IMR-90 (cell line): ENCODE measurements around the gene CPNE2. TPM values are rescaled to one million over a fixed set of nuclear protein-coding genes. Genes with fewer than 3 reads are reported as not detected.
A peak's percentile ranks its signal among the peaks of the same experiment; 100 is the strongest.

Source experiments
- ATAC-seq: fragments of 200-7000 bp; cut with Tn5 transposase; 2 replicates; pipeline ENCODE4 v1.9.1; 2020; ENCODE audit warnings: low read depth, mild to moderate bottlenecking, moderate library complexity
- BruUV-seq: library from RNA; stranded (reverse); fragments of 400-500 nt; replicated peaks from 2 replicates; lab custom pipeline; 2021; lab: Mats Ljungman, UMichigan
- CTCF ChIA-PET: fragments of 300-600 bp; formaldehyde crosslinking; extraction: SDS; loops from one replicate; lab custom pipeline; 2021; ENCODE audit warnings: antibody characterized with exemption; lab: Yijun Ruan, JAX
- POLR2A ChIA-PET: fragments of 300-600 bp; sonication (Branson Sonifier 250); formaldehyde crosslinking; loops from one replicate; lab custom pipeline; 2022; ENCODE audit warnings: antibody characterized with exemption; ENCODE audit not compliant: unreplicated experiment; lab: Charles Lee
- DNase-seq: peaks from one replicate; pipeline ENCODE4 v3.0.0; 2013
- H2AFZ ChIP-seq: replicated peaks from 2 replicates; pipeline ENCODE3; 2013; ENCODE audit warnings: low read length, mild to moderate bottlenecking; ENCODE audit not compliant: poor library complexity
- H2AK5ac ChIP-seq: 2 replicates; pipeline ENCODE4 v1.6.1; 2013; ENCODE audit warnings: low read depth, low read length, inconsistent platforms
- H2AK9ac ChIP-seq: replicated peaks from 2 replicates; pipeline ENCODE3; 2013; ENCODE audit warnings: mild to moderate bottlenecking, low read depth, low read length, moderate library complexity; ENCODE audit not compliant: poor library complexity
- H2BK120ac ChIP-seq: 2 replicates; pipeline ENCODE4 v1.6.1; 2013; ENCODE audit warnings: low read depth, low read length, inconsistent platforms
- H2BK15ac ChIP-seq: 3 replicates; pipeline ENCODE4 v1.6.1; 2013; ENCODE audit warnings: low read depth, low read length, inconsistent platforms
- H2BK20ac ChIP-seq: 2 replicates; pipeline ENCODE4 v1.6.1; 2013; ENCODE audit warnings: low read depth, mild to moderate bottlenecking, inconsistent platforms, low read length, moderate library complexity
- H2BK5ac ChIP-seq: 2 replicates; pipeline ENCODE4 v1.6.1; 2013; ENCODE audit warnings: mild to moderate bottlenecking, low read depth, low read length, inconsistent platforms; ENCODE audit not compliant: poor library complexity, severe bottlenecking
- H3K14ac ChIP-seq: replicated peaks from 2 replicates; pipeline ENCODE4 v1.6.1; 2013; ENCODE audit warnings: low read depth, low read length, inconsistent platforms
- H3K18ac ChIP-seq: 2 replicates; pipeline ENCODE4 v1.6.1; 2013; ENCODE audit warnings: low read depth, low read length, control low read depth
- H3K23ac ChIP-seq: 2 replicates; pipeline ENCODE4 v1.6.1; 2013; ENCODE audit warnings: low read depth, low read length, inconsistent platforms
- H3K27ac ChIP-seq: 2 replicates; pipeline ENCODE4 v1.5.1; 2013; ENCODE audit warnings: mild to moderate bottlenecking, control low read depth, low read length; ENCODE audit not compliant: insufficient read depth
- H3K27me3 ChIP-seq: 2 replicates; pipeline ENCODE4 v1.6.1; 2013; ENCODE audit warnings: low read length; ENCODE audit not compliant: control insufficient read depth, insufficient read depth
- H3K36me3 ChIP-seq: 2 replicates; pipeline ENCODE4 v1.6.1; 2013; ENCODE audit warnings: low read length, mixed read lengths; ENCODE audit not compliant: control insufficient read depth, insufficient read depth
- H3K4ac ChIP-seq: 2 replicates; pipeline ENCODE4 v1.6.1; 2013; ENCODE audit warnings: low read depth, low read length, inconsistent platforms
- H3K4me1 ChIP-seq: 2 replicates; pipeline ENCODE4 v1.6.1; 2013; ENCODE audit warnings: low read length, mixed read lengths; ENCODE audit not compliant: control insufficient read depth, insufficient read depth
- H3K4me2 ChIP-seq: 2 replicates; pipeline ENCODE4 v1.6.1; 2013; ENCODE audit warnings: low read depth, mild to moderate bottlenecking, control low read depth, low read length, moderate library complexity
- H3K4me3 ChIP-seq: 2 replicates; pipeline ENCODE4 v1.5.1; 2013; ENCODE audit warnings: low read depth, mild to moderate bottlenecking, control low read depth, low read length, moderate library complexity; ENCODE audit not compliant: insufficient read depth
- H3K56ac ChIP-seq: 2 replicates; pipeline ENCODE4 v1.6.1; 2013; ENCODE audit warnings: low read length, inconsistent platforms; ENCODE audit not compliant: insufficient read depth; ENCODE audit errors: extremely low read depth
- H3K79me1 ChIP-seq, 2 experiments: 2 replicates each; pipeline ENCODE4 v1.6.1; 2013; ENCODE audit warnings: low read length in 2 of 2, inconsistent platforms in 1 of 2, low read depth in 1 of 2
- H3K9ac ChIP-seq: 2 replicates; pipeline ENCODE4 v1.6.1; 2013; ENCODE audit warnings: low read depth, low read length, control low read depth
- H3K9me1 ChIP-seq: 2 replicates; pipeline ENCODE4 v1.6.1; 2013; ENCODE audit warnings: low read length, inconsistent platforms; ENCODE audit not compliant: insufficient read depth
- H3K9me3 ChIP-seq: 2 replicates; pipeline ENCODE4 v1.6.1; 2013; ENCODE audit warnings: low read length; ENCODE audit not compliant: control insufficient read depth, insufficient read depth
- H4K20me1 ChIP-seq: 2 replicates; pipeline ENCODE4 v1.6.1; 2013; ENCODE audit warnings: low read length, inconsistent platforms; ENCODE audit not compliant: insufficient read depth
- H4K5ac ChIP-seq: 2 replicates; pipeline ENCODE4 v1.6.1; 2013; ENCODE audit warnings: mild to moderate bottlenecking, low read depth, low read length, control low read depth
- H4K8ac ChIP-seq, 2 experiments: 2 replicates each; pipeline ENCODE4 v1.6.1; 2013; ENCODE audit warnings: low read depth in 2 of 2, low read length in 2 of 2, control low read depth in 1 of 2, inconsistent platforms in 1 of 2
- H4K91ac ChIP-seq: 2 replicates; pipeline ENCODE4 v1.6.1; 2013; ENCODE audit warnings: low read depth, low read length, inconsistent platforms; ENCODE audit not compliant: insufficient read depth
- BHLHE40 ChIP-seq: fragments of 150-350 bp; IDR thresholded peaks from 2 replicates; pipeline ENCODE4 v1.6.1; 2016; ENCODE audit warnings: mild to moderate bottlenecking, low read depth, low read length
- CEBPB ChIP-seq: IDR thresholded peaks from 2 replicates; pipeline ENCODE4 v1.6.1; 2012; ENCODE audit warnings: low read depth, low read length, improper control_type of control experiment
- FOS ChIP-seq: fragments of 150-350 bp; IDR thresholded peaks from 2 replicates; pipeline ENCODE4 v1.6.1; 2016; ENCODE audit warnings: low read depth, low read length
- MAFK ChIP-seq: IDR thresholded peaks from 2 replicates; pipeline ENCODE4 v1.6.1; 2012; ENCODE audit warnings: low read depth, low read length, improper control_type of control experiment
- MAZ ChIP-seq: IDR thresholded peaks from 2 replicates; pipeline ENCODE4 v1.6.1; 2012; ENCODE audit warnings: low read depth, mild to moderate bottlenecking, low read length, improper control_type of control experiment, moderate library complexity, borderline replicate concordance
- MXI1 ChIP-seq: IDR thresholded peaks from 2 replicates; pipeline ENCODE4 v1.6.1; 2012; ENCODE audit warnings: low read depth, mild to moderate bottlenecking, low read length, moderate library complexity, borderline replicate concordance
- NFE2L2 ChIP-seq: fragments of 150-350 bp; IDR thresholded peaks from 2 replicates; pipeline ENCODE4 v1.6.1; 2016; ENCODE audit warnings: low read depth, mild to moderate bottlenecking, low read length
- POLR2A ChIP-seq: IDR thresholded peaks from 2 replicates; pipeline ENCODE4 v1.6.1; 2012; ENCODE audit warnings: mild to moderate bottlenecking, low read depth, low read length
- RAD21 ChIP-seq: IDR thresholded peaks from 2 replicates; pipeline ENCODE4 v1.6.1; 2012; ENCODE audit warnings: low read length, improper control_type of control experiment
- RCOR1 ChIP-seq: IDR thresholded peaks from 2 replicates; pipeline ENCODE4 v1.6.1; 2012; ENCODE audit warnings: mild to moderate bottlenecking, low read length, improper control_type of control experiment; ENCODE audit not compliant: insufficient replicate concordance
- RFX5 ChIP-seq: IDR thresholded peaks from 2 replicates; pipeline ENCODE4 v1.8.0; 2012; ENCODE audit warnings: low read depth, mild to moderate bottlenecking, low read length, moderate library complexity
- SMC3 ChIP-seq: fragments of 150-350 bp; IDR thresholded peaks from 2 replicates; pipeline ENCODE4 v1.6.1; 2016; ENCODE audit warnings: low read depth, mild to moderate bottlenecking, antibody characterized with exemption, low read length, moderate library complexity
- WGBS, 2 experiments: methylation state at CpG; one replicate each; pipeline versions ENCODE4 v1.1.5 to v1.1.7; 2013; ENCODE audit warnings: missing lambda C conversion rate in 2 of 2; ENCODE audit not compliant: insufficient read length in 1 of 2; ENCODE audit errors: extremely low coverage in 2 of 2; 5-methylcytosine and 5-hydroxymethylcytosine counted together
- dilution Hi-C: fragments of 300-500 bp; cut with HindIII; formaldehyde crosslinking; loops from one replicate; pipeline ENCODE4 v1.14.3; 2018; ENCODE audit warnings: low sequenced_read_pairs; ENCODE audit not compliant: unreplicated experiment
- in situ Hi-C: fragments of 300-500 bp; cut with MboI; formaldehyde crosslinking; loops from 3 replicates; pipeline ENCODE4 v1.14.3; 2019; ENCODE audit warnings: low sequenced_read_pairs, inconsistent platforms, mixed read lengths
- intact Hi-C: fragments of 100-400 bp; cut with micrococcal nuclease; formaldehyde crosslinking; loops from 2 replicates; pipeline ENCODE4 v1.10.0; 2022
- polyA plus RNA-seq, 3 experiments: library from polyadenylated mRNA; depleted of rRNA; stranded (reverse); fragments of >200 nt; gene quantifications; 2 replicates each; pipeline ENCODE4 v1.2.3, GENCODE V29; 2012; ENCODE audit warnings: low replicate concordance in 1 of 3
- total RNA-seq: library from RNA; depleted of rRNA; stranded (reverse); fragments of >200 nt; gene quantifications from 2 replicates; pipeline ENCODE4 v1.2.3, GENCODE V29; 2012
- TF ChIP-seq, protein P1 (sequence below): fragments of 150-350 bp; IDR thresholded peaks from 2 replicates; pipeline ENCODE4 v1.6.1; 2016; ENCODE audit warnings: low read depth, mild to moderate bottlenecking, low read length, moderate library complexity, borderline replicate concordance
- TF ChIP-seq, protein P2 (sequence below): conservative IDR thresholded peaks from 2 replicates; pipeline ENCODE4 v1.5.1; 2012; ENCODE audit warnings: mild to moderate bottlenecking, low read depth, low read length, improper control_type of control experiment
- TF ChIP-seq, protein P3 (sequence below): fragments of 150-350 bp; IDR thresholded peaks from 2 replicates; pipeline ENCODE4 v1.6.1; 2017; ENCODE audit warnings: mild to moderate bottlenecking, antibody characterized with exemption, low read length, low read depth

CPNE2 gene
- total and polyA plus RNA-seq, 2 of the 4 experiments (the other 2 are of a cell fraction), result 15.4 to 48.0 TPM

GRCh38 chr16:57113042-57113453 lies 20.7 kb downstream of the CPNE2 start:
- TF ChIP-seq RAD21 (no peak), MAFK (no peak), BHLHE40 (no peak), RCOR1 (no peak), POLR2A (no peak), CEBPB (no peak), FOS (no peak), NFE2L2 (no peak), SMC3 (no peak), MAZ (no peak), RFX5 (no peak), MXI1 (no peak)
- TF ChIP-seq, protein P1, sequence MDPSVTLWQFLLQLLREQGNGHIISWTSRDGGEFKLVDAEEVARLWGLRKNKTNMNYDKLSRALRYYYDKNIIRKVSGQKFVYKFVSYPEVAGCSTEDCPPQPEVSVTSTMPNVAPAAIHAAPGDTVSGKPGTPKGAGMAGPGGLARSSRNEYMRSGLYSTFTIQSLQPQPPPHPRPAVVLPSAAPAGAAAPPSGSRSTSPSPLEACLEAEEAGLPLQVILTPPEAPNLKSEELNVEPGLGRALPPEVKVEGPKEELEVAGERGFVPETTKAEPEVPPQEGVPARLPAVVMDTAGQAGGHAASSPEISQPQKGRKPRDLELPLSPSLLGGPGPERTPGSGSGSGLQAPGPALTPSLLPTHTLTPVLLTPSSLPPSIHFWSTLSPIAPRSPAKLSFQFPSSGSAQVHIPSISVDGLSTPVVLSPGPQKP, result no peak
- TF ChIP-seq, protein P2, sequence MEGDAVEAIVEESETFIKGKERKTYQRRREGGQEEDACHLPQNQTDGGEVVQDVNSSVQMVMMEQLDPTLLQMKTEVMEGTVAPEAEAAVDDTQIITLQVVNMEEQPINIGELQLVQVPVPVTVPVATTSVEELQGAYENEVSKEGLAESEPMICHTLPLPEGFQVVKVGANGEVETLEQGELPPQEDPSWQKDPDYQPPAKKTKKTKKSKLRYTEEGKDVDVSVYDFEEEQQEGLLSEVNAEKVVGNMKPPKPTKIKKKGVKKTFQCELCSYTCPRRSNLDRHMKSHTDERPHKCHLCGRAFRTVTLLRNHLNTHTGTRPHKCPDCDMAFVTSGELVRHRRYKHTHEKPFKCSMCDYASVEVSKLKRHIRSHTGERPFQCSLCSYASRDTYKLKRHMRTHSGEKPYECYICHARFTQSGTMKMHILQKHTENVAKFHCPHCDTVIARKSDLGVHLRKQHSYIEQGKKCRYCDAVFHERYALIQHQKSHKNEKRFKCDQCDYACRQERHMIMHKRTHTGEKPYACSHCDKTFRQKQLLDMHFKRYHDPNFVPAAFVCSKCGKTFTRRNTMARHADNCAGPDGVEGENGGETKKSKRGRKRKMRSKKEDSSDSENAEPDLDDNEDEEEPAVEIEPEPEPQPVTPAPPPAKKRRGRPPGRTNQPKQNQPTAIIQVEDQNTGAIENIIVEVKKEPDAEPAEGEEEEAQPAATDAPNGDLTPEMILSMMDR, result no peak
- TF ChIP-seq, protein P3, sequence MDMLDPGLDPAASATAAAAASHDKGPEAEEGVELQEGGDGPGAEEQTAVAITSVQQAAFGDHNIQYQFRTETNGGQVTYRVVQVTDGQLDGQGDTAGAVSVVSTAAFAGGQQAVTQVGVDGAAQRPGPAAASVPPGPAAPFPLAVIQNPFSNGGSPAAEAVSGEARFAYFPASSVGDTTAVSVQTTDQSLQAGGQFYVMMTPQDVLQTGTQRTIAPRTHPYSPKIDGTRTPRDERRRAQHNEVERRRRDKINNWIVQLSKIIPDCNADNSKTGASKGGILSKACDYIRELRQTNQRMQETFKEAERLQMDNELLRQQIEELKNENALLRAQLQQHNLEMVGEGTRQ, result no peak
- Histone ChIP-seq H3K9ac (no peak overlapping the region), H3K27ac (no peak overlapping the region), H3K36me3 (no peaks in the 10 kb centered on the region; the same call in 1 of the 2 replicates), H4K91ac (no peak overlapping the region), H3K9me3 (no peaks in the 10 kb centered on the region), H2BK5ac (no peak overlapping the region), H3K18ac (no peak overlapping the region), H2AK9ac (no peak overlapping the region), H3K79me1 (peaks cover 4 to 24% of the 10 kb centered on the region in 2 experiments; a peak in 2 of 4 replicates), H3K4ac (no peak overlapping the region), H2BK20ac (no peak overlapping the region), H2BK15ac (no peak overlapping the region), H3K23ac (no peak overlapping the region), H4K5ac (no peak overlapping the region), H3K14ac (no peak overlapping the region), H3K27me3 (no peaks in the 10 kb centered on the region), H3K9me1 (peaks cover 16% of the 10 kb centered on the region; the same call in 1 of the 2 replicates), H3K4me1 (peaks cover 13% of the 10 kb centered on the region), H2BK120ac (no peak overlapping the region), H3K4me2 (no peak overlapping the region), H4K8ac (no peak overlapping the region), H2AK5ac (no peak overlapping the region), H3K56ac (no peak overlapping the region), H2AFZ (no peak overlapping the region), H3K4me3 (no peak overlapping the region), H4K20me1 (peaks cover 5% of the 10 kb centered on the region)
- ChIA-PET POLR2A (interaction anchor here (0.6 kb wide), 1 partner anchor 242 kb away, joined by 3 read pairs; no protein-coding TSS in a partner anchor), CTCF (interaction anchor here (0.8 kb wide), 1 partner anchor 21 kb away, joined by 3 read pairs; the partner anchor contains the start of gene CPNE2)
- in situ Hi-C loops (no loop called here), intact Hi-C loops (no loop called here), dilution Hi-C loops (no loop called here)
- DNase-seq (peak; percentile 34), ATAC-seq (no peak)
- no TSS peak for BruUV-seq
- WGBS, 2 experiments, result 92% methylated on average over 10 of the region's 14 CpGs; no CpG with 5 or more reads in 1 of the 2 experiments
